DOHH2 (cell line): Measurements from ENCODE around the gene CAB39L.
A peak's percentile ranks its signal among the peaks of the same experiment; 100 is the strongest.

Experiments
- H3F3A ChIP-seq: fragments of 200-600 bp; sonication (generic), shearing (Covaris generic); 2 replicates; pipeline ENCODE4 v1.6.0; 2016; ENCODE audit warnings: antibody characterized with exemption, mild to moderate bottlenecking; ENCODE audit not compliant: control insufficient read depth, insufficient read depth
- H3K27ac ChIP-seq: fragments of 200-600 bp; sonication (generic); 2 replicates; pipeline ENCODE4 v1.5.1; 2014; ENCODE audit warnings: low read depth, mild to moderate bottlenecking, low read length, moderate library complexity
- H3K27me3 ChIP-seq: fragments of 200-600 bp; sonication (generic); 2 replicates; pipeline ENCODE4 v1.6.1; 2014; ENCODE audit warnings: mild to moderate bottlenecking, low read length, mixed read lengths; ENCODE audit not compliant: control insufficient read depth
- H3K36me3 ChIP-seq: fragments of 200-600 bp; sonication (generic); 2 replicates; pipeline ENCODE4 v1.6.1; 2014; ENCODE audit warnings: mild to moderate bottlenecking, low read length, moderate library complexity, mixed read lengths; ENCODE audit not compliant: control insufficient read depth
- H3K4me1 ChIP-seq: fragments of 200-600 bp; sonication (generic); 2 replicates; pipeline ENCODE4 v1.6.1; 2014; ENCODE audit warnings: mild to moderate bottlenecking, low read length, mixed read lengths; ENCODE audit not compliant: control insufficient read depth
- H3K4me2 ChIP-seq: fragments of 200-600 bp; sonication (generic); 2 replicates; pipeline ENCODE4 v1.6.0; 2014; ENCODE audit warnings: mild to moderate bottlenecking, low read length, moderate library complexity
- H3K4me3 ChIP-seq: fragments of 200-600 bp; sonication (generic); 2 replicates; pipeline ENCODE4 v1.5.1; 2014; ENCODE audit warnings: mild to moderate bottlenecking, low read length, mixed read lengths
- H3K79me2 ChIP-seq: fragments of 200-600 bp; sonication (generic); 2 replicates; pipeline ENCODE4 v1.6.1; 2014; ENCODE audit warnings: mild to moderate bottlenecking, low read length, mixed read lengths; ENCODE audit not compliant: control insufficient read depth
- H3K9me2 ChIP-seq: fragments of 200-600 bp; sonication (generic); replicated peaks from 2 replicates; pipeline ENCODE4 v1.6.1; 2014; ENCODE audit warnings: mild to moderate bottlenecking, low read length, mixed read lengths; ENCODE audit not compliant: control insufficient read depth
- H3K9me3 ChIP-seq: fragments of 200-600 bp; sonication (generic); 2 replicates; pipeline ENCODE4 v1.6.1; 2014; ENCODE audit warnings: antibody characterized with exemption, low read length, mixed read lengths; ENCODE audit not compliant: control insufficient read depth, insufficient read depth
- H4K20me1 ChIP-seq: fragments of 200-600 bp; sonication (generic); 2 replicates; pipeline ENCODE4 v1.6.0; 2014; ENCODE audit warnings: low read depth, mild to moderate bottlenecking, antibody characterized with exemption, low read length, moderate library complexity; ENCODE audit not compliant: control insufficient read depth, insufficient read depth
- EZH2phosphoT487 ChIP-seq: fragments of 200-600 bp; sonication (generic); IDR thresholded peaks from 2 replicates; pipeline ENCODE4 v1.6.1; 2017; ENCODE audit warnings: borderline replicate concordance, mild to moderate bottlenecking, antibody characterized with exemption, low read length, moderate library complexity, mixed read lengths
- TF ChIP-seq, protein P1 (sequence below): fragments of 200-600 bp; sonication (generic); IDR thresholded peaks from one replicate; pipeline ENCODE4 v1.5.1; 2014; ENCODE audit warnings: antibody characterized with exemption, mild to moderate bottlenecking, low read depth, low read length; ENCODE audit not compliant: poor library complexity, severe bottlenecking

Gene CAB39L

DNA sequence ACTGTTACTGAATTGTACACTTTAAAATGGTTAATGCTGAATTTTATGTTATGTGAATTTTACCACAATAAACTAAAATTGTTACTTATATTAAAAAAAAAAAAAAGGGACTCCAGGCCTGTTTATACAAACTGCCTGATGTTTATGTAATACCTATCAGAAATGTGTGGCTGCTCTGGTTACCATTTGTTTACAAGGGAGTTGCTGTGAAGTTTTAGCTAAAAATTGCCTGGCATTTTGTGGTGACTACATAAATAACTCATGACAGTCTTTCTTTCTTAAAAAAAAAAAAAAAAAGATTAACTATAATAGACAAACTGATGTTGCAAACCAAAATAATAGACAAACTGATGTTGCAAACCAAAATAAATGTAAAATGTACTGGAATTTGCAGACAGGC is 124.3 kb downstream of the CAB39L start:
- Histone ChIP-seq H3K9me2 (no peaks in the 10 kb centered on the region), H3K4me3 (no peak overlapping the region), H3K27ac (no peak overlapping the region), H3F3A (no peaks in the 10 kb centered on the region), H3K4me2 (0 out of 2 replicates have a peak overlapping the region, but pooled peaks have one; percentile 48), H3K9me3 (no peaks in the 10 kb centered on the region), H4K20me1 (no peaks in the 10 kb centered on the region), H3K27me3 (no peaks in the 10 kb centered on the region), H3K4me1 (peaks cover 20% of the 10 kb centered on the region), H3K79me2 (no peaks in the 10 kb centered on the region), H3K36me3 (no peaks in the 10 kb centered on the region)
- TF ChIP-seq, protein P1, sequence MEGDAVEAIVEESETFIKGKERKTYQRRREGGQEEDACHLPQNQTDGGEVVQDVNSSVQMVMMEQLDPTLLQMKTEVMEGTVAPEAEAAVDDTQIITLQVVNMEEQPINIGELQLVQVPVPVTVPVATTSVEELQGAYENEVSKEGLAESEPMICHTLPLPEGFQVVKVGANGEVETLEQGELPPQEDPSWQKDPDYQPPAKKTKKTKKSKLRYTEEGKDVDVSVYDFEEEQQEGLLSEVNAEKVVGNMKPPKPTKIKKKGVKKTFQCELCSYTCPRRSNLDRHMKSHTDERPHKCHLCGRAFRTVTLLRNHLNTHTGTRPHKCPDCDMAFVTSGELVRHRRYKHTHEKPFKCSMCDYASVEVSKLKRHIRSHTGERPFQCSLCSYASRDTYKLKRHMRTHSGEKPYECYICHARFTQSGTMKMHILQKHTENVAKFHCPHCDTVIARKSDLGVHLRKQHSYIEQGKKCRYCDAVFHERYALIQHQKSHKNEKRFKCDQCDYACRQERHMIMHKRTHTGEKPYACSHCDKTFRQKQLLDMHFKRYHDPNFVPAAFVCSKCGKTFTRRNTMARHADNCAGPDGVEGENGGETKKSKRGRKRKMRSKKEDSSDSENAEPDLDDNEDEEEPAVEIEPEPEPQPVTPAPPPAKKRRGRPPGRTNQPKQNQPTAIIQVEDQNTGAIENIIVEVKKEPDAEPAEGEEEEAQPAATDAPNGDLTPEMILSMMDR, result no peak
- no peak for TF ChIP-seq EZH2phosphoT487

DNA sequence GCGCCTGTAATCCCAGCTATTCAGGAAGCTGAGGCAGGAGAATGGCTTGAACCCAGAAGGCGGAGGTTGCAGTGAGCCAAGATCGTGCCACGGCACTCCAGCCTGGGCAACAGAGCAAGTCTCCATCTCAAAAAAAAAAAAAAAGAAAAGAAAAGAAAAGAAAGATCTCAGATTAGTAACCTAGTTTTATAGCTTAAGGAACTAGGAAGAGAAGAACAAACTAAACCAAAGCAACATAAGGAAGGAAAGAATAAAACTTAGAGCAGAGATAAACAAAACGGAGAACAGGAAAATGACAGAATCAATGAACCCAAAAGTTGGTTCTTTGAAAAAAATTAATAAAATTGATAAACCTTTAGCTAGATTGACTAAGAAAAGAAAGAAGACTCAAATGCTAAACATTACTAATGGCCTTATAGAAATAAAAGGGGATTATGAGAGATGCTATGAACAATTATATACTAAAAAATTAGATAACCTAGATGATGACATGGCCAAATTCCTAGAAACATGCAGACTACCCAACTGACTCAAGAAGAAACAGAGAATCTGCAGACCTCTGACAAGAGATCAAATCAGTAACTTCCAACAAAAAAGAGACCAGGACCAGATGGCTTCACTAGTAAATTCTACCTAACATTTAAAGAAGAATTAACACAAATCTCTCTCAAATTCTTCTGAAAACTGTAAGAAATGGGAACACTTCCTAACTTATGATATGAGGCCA is 127.9 kb downstream of the CAB39L start:
- Histone ChIP-seq H3K4me3 (no peak overlapping the region), H3K27ac (no peak overlapping the region), H4K20me1 (no peaks in the 10 kb centered on the region), H3K4me1 (peaks cover 20% of the 10 kb centered on the region), H3K9me2 (no peaks in the 10 kb centered on the region), H3K79me2 (no peaks in the 10 kb centered on the region), H3F3A (no peaks in the 10 kb centered on the region), H3K27me3 (no peaks in the 10 kb centered on the region), H3K9me3 (no peaks in the 10 kb centered on the region), H3K4me2 (no peak overlapping the region), H3K36me3 (no peaks in the 10 kb centered on the region)
- TF ChIP-seq, protein P1, result no peak
- TF ChIP-seq EZH2phosphoT487, result no peak

DNA sequence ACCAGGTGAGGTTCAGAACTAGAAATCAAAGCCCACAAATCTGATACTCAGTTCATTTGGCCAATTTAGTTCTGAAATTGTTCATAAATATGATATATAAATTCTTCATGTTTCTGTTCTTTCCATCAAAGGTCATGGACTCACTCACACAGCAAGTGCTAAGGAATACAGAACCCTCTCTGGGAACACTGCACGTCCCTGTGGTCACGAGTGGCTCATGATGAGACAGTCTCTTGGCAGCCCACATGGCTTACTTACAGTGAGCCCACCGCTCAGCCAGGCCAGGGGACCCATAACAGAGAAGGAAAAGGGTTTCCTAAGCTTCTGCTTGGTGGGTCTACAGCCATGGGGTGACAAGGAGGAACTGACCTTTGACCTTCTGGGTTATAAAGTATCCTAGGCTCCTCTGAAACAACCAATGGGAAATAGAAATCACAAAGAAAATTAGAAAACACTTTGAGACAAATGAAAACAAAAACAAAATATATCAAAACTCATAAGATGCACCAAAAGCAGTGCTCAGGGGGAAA is 128.8 kb downstream of the CAB39L start:
- Histone ChIP-seq H3K4me3 (no peak overlapping the region), H3K27ac (no peak overlapping the region), H3K79me2 (no peaks in the 10 kb centered on the region), H3K27me3 (no peaks in the 10 kb centered on the region), H3K4me1 (peaks cover 12% of the 10 kb centered on the region), H3K4me2 (no peak overlapping the region), H3K9me2 (no peaks in the 10 kb centered on the region), H3K36me3 (no peaks in the 10 kb centered on the region), H3F3A (no peaks in the 10 kb centered on the region), H3K9me3 (no peaks in the 10 kb centered on the region), H4K20me1 (no peaks in the 10 kb centered on the region)
- TF ChIP-seq, protein P1, result no peak
- TF ChIP-seq EZH2phosphoT487, result no peak
